HG03175 (cell line): ENCODE data around the gene ZMYM1.
"Not testable (repeated sequence)": the region's sequence is repeated elsewhere in the genome, so short reads cannot be mapped to it uniquely, and the experiment has no call there.

Source experiments
- ATAC-seq: cut with Tn5 transposase; IDR thresholded peaks from one replicate; pipeline ENCODE4 v1.9.1; 2021; ENCODE audit warnings: mild to moderate bottlenecking, moderate library complexity; ENCODE audit not compliant: unreplicated experiment

Gene ZMYM1

DNA sequence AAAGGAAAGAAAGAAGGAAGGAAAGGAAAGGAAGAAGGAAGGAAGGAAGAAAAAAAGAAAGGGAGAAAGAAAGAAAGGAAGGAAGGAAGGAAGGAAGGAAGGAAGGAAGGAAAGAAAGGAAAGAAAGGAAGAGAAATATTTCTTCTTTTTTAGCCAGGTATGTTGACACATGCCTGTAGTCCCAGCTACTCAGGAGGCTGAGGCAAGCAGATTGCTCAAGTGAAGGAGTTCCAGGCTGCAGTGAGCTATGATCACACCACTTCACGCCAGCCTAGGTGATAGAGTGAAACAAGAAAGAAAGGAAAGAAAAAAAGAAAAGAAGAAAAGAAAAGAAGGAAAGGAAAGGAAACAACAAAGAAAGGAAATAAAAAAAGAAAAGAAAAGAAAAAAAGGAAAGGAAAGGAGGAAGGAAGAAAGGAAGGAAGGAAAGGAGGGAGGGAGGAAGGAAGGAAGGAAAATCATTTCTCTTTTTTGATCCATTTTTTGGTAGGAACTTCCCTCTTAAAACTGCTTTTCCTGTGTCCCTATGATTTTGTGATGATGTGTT lies 5.8 kb upstream of the ZMYM1 start:
- no peak for ATAC-seq

DNA sequence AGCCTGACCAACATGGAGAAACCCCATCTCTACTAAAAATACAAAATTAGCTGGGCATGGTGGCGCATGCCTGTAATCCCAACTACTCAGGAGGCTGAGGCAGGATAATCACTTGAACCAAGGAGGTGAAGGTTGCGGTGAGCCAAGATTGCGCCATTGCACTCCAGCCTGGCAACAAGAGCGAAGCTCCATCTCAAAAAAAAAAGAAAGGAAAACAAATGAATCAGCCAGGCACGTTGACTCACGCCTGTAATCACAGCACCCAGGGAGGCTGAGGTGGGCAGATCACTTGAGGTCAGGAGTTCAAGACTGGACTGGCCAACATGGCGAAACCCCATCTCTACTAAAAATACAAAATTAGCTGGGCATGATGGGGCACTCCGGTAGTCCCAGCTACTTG lies 2.8 kb upstream of the ZMYM1 start:
- not testable (repeated sequence) for ATAC-seq

DNA sequence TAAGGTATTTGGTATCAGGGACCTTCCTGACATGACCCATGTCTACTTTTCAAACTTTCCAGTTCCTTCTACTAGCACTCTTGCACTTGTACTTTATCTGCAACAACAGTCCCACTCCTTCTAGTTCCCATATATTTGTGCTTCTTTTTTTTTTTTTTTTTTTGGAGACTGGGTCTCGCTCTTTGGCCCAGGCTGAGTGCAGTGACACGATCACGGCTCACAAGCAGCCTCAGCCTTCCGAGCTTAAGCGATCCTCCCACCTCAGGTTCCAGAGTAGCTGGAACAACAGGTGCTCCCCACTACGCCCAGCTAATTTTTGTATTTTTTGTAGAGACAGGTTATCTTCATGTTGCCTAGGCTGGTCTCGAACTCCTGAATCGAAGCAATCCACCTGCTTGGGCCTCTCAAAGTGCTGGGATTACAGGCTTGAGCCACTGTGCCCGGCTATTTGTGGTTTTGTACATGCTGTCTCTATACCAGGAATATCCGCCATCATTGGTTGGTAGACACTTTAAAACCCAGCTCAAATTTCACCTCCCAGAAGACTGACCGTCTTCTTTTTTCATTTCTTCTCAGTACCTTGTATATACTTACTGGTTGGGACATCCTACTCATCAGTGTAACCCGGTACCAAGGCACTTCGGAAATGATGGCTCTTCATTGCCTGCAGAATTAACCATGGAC lies 1.1 kb downstream of the ZMYM1 start:
- no peak for ATAC-seq

DNA sequence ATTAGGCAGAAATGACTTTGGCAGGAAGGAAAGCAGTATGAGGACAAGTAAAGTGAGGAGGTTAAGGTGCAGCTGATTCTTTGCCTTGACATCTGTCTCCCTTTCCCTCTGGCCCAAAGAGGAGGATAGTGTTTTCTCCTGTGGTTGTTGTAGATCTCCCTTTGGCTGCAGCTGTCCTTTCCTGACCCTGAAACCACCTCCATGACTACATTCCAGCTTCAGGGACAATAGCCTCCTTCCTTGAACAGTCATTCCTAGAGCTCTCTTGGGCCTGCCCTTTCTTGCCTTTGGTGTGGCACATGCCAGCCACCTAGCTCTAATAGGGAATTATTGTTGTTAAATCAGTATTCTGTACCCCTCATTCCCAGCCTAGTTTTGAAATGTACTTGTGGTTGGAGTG lies 6.2 kb downstream of the ZMYM1 start:
- ATAC-seq: no peak

DNA sequence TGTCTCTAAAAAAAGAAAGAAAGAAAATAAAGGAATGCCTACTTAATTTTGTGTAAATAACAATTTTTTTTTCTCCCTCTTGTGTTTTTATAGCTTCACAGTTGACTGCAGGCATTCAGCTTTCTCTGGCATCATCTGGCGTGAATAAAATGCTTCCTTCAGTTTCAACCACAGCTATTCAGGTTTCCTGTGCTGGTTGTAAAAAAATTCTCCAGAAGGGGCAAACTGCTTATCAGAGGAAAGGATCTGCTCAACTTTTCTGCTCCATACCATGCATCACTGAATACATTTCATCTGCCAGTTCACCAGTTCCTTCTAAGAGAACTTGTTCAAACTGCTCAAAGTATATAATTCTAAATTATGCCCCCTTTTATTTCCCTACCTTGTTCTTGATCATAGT lies 18.0 kb downstream of the ZMYM1 start:
- no peak for ATAC-seq

DNA sequence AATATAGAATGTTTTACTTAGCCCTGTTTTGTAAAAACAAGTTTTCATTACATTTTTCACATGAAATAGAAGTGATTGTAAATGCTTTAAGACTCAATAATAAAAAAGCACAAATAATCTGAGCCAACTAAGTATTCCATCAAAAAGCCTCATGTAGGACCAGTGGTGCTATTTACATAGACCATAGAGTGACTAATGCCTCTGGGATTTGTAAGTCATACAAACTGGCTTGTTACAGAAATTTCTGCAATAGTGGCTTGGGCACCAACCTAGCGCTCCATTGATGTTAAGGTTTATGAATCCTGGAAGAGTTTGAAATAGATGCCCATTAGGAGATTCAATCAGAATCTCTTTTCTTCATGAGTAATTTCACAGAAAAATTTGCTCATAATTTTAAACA lies 31.9 kb downstream of the ZMYM1 start:
- ATAC-seq: no peak

DNA sequence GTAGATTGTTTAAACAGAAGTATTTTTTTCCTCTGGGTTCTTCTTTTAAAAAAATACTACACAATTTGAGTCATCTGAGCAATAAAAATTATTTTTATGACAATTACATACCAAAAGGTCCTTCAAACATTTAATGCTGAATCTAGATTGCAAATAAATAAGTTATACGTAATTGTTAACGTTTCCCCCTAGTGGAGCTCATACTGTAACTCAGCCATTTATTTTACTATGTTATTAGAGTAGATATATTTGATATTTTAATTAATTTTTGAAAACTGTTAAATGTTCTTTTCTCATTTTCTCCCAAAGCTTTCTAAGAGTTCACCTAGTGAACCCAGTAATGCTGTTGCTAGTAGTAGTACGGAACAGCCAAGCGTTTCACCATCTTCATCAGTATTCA lies 33.5 kb downstream of the ZMYM1 start:
- no peak for ATAC-seq

DNA sequence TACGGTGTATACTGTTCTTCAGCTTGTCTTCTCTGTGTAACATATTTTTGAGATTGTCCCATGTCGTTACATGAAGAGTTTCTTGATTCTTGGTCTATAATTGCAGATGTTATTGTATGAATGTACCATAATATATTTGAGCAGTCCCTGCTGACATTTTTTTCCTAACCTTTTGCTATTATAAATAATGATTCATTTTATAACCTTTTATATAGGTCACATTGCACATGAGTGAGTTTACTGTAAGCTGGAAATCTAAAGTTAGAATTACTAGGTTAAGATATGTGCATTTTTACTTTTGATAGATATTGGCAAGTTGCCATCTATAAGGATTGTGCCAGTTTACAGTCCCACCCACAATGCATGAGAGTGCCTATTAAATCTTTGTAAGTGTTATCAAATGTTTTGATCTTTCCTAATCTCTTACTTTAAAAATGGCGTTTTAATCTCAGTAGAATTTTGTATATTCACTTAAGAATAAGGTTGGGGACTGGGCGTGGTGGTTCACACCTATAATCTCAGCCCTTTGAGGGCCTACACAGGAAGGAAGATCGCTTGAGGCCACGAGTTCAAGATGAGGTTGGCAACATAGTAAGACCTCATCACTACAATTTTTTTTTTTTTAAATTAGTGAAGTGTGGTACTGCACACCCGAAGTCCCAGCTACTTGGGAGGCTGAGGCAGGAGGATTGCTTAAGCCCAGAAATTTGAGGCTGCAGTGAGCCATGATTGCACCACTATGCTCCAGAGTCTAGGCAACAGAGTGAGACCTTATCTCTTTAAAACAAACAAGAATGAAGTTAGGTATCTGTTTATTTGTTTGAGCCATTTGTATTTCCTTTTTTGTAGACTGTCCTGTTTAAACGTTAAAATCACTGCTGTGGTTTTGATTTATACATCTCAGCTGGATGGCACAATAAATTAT lies 36.5 kb downstream of the ZMYM1 start:
- ATAC-seq: no peak

DNA sequence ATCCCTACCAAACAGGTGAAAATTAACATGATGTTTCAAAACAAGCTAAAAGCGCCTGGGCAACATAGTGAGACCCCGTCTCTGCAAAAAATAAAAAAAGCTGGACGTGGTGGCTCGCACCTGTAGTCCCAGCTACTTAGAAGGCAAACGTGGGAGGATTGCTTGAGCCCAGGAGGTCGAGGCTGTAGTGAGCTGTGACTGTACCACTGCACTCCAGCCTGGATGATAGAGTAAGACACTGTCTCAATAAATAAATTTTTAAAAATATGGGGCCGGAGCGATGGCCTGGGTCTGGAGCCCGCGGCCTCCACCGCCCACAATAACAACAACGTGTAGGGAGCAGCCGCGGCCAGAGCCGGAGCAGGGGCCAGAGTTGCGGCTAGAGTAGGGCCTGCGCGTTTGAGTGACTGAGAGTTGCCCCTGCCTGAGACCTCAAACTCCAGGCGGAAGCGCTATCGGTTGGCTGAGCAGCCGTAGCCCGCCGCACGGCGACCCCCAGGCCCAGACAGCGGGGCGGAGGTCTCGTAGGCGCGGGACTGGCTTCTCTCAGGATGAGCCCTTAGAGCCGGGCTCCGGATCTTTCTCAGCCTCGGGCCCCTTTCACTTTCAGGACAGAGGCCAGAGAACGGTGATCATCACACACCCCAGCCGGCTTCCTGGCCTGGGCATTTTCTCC lies 41.4 kb downstream of the ZMYM1 start:
- ATAC-seq: no peak

DNA sequence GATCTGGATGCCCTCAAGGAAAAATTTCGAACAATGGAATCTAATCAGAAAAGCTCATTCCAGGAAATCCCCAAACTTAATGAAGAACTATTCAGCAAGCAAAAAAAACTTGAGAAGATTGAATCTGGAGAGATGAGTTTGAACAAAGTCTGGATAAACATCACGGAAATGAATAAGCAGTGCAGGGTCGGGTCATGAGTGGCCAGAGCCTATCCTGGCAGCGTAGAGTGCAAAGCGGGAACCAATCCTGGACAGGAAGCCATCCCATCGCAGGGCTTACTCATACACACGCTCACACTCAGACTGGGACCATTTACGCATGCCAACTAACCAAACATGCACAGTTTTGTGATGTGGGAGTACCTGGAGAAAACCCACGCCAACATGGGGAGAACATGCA lies 43.1 kb downstream of the ZMYM1 start:
- no peak for ATAC-seq

DNA sequence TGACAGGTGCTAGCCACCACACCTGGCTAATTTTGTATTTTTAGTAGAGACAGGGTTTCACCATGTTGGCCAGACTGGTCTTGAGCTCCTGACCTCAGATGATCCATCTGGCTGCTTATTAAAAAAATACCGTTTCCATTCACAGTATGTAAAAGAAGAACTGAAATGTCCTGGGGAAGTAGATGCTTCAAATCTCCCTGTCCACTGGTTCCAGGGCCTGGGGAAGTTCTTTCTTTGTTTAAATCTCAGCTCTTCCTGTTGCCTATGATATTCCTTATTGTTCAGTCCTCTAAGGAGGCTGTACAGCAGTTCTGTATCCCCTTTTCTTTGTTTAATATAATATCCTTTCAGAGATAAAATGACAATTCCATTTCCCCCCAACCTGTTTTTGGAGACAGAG lies 47.4 kb downstream of the ZMYM1 start:
- no peak for ATAC-seq

DNA sequence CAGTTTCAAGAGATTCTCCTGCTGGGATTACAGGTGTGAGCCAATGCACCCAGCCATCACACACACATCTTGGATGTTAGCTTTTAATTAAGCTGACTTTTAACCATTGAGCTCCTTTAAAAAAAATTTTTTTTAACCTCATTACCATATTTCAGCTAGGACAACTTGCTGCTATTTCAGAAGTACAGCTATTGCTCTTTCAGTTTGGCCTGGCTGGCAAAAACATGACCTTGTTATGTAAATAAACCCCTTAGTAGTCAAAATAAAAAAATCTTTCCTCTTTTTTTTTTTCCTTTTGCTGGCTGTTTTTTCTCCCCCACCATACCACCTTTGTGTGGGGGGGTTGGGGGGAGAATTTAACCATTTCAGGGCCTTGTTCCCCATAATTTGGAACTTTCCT lies 49.9 kb downstream of the ZMYM1 start:
- no peak for ATAC-seq

DNA sequence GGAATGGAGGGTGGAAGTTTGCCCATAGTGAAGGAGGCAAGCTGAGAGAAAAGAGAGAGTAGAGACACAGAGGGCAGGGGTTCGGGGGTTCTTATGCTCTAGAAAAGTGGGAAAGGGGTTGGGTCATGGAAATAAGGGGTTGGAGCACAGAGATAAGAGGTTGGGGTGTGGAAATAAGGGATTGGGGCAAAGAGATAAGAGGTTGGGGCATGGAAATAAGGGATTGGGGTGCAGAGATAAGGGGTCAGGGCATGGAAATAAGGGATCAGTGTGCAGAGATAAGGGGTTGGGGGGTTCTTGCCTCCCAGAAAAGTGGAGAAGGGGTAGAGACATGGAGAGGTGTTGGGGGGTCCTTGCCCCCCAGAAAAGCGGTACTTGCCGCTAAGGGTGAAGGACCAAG lies 57.6 kb downstream of the ZMYM1 start:
- no peak for ATAC-seq

DNA sequence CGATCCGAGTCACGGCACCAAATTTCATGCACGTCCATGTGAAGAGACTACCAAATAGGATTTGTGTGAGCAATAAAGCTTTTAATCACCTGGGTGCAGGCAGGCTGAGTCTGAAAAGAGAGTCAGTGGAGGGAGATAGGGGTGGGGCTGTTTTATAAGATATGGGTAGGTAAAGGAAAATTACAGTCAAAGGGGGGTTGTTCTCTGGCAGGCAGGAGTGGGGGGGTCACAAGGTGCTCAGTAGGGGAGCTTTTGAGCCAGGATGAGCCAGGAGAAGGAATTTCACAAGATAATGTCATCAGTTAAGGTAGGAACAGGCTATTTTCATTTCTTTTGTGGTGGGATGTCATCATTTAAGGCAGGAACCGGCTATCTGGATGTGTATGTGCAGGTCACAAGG lies 58.4 kb downstream of the ZMYM1 start:
- not testable (repeated sequence) for ATAC-seq

DNA sequence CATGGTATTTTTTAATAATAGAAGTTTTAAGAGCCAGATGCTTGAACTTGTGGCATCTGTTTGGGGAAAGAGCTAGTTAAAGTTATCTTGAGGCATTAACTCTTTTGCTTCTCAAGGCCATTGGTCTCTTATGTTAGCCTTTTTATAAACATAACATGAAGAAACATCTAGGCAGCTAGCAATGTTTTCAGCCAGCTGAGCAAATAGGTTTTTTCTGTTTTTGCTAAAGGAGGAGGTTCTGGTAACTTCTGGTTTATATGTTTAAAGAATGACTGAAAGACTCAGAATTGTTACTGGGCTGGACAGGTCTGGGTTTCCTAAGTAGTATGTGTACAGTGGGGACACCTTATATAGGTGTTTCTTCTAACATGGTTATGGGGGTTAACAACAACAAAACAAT lies 63.1 kb downstream of the ZMYM1 start:
- ATAC-seq: not testable (repeated sequence)

DNA sequence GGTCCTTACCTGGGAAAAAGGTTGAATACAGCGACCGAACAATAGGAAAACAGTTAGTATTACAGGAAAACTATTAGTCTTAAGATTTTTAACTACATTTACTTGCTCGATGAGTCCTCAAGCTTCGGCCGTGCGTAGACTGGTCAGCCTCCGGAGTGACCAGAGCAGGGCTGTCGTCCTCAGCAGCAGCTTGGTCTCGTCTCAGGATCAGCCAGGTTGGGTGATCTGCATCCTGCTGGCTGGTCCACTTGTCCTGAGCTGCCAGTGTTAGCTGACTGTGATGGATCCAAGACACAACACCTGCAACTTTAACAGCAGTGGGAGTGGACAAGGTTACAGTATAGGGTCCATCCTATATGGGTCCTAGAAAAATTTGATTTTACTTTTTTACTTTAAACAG lies 63.5 kb downstream of the ZMYM1 start:
- not testable (repeated sequence) for ATAC-seq

DNA sequence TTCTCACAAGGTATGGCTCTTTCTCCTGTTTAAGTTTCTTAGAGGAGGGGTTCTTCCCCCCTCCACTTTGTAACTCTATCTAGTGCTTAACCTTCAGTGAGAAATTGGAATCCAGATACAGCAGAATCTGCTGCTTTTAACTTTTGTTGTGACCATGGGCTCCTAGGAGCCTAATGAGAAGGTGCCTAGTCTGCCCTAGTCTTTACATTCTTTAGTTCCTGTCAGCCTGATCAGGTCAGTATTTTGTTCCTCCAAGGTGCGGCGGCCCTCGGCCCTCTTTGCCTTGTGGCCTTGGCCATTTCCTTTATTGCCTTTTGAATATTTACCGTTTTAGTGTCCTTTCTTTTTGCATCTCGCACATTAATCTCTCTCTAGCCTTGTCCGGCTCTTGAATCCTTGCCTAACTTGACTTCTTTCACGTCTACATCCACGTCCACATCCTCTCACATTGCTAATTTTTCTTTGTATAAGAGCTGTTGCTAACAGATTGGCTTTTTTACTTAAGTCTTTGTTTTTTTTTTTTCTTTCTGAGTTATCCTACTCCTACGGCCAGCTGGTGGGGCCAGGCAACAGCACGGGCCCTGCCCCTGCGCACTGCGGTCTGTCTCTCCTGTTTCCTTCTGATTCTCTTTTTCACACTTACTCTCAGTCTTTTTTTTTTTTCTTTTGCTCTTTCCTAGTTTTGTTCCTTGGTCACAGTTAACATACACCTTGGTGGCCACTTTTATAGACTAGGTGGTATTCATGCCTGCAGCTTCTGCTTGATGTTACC lies 64.7 kb downstream of the ZMYM1 start:
- ATAC-seq: no peak

DNA sequence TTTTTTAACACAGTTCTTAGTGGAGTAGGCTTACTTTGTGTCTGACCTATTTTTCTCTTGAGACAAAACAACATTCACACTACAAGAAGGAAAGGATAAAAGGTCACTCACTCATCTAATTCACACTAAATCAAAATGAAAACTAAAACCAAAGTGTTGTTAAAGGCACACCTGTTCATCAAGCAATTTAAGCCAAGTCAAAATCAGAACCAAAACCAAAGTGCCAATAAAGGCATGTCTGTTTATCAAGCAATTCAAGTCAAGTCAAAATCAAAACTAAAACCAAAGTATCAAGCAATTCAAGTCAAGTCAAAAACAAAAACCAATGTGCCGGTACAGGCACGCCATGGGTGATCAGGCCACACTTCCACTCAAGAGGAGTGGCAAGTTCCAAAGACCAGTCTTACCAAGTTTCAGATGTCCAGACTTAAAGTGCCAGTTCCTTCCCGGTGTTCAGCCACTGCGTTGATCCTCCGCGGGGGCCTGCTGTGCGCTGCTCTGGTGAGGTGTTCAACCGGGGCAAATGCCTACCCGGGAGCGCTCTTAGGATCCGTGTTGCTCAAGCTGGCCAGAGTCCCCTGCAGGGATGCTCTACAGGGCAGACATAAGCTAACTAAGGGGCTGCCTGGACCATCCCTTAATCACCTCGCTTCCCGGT lies 66.8 kb downstream of the ZMYM1 start:
- ATAC-seq: not testable (repeated sequence)

DNA sequence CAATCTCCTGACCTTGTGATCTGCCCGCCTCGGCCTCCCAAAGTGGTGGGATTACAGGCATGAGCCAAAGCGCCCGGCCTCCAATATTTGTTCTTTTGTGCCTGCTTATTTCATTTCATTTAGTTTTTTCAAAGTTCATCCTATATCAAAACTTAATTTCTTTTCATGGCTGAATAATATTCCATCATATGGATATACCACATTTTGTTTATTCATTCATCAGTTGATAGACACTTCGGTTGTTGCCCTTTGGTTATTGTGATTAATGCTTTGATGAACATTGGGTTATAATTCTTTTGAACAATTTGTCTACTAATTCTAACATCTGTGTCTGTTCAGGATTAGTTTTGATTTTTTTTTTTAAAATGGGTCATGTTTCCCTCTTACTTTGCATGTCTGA lies 72.0 kb downstream of the ZMYM1 start:
- ATAC-seq: no peak

DNA sequence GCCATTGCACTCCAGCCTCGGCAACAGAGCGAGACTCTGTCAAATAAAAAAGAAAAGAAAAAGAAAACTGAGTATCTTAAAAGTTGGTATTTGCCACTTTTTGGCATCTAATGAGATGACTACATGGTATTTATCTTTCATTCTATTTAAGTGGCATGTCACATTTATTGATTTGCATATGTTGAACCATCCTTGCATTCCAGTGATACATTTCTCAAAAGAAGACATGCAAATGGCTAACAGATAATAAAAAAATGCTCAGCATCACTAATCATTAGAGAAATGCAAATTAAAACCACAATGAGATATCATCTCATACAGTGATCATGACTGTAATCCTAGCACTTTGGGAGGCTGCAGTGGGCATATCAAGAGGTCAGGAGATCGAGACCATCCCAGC lies 85.7 kb downstream of the ZMYM1 start:
- ATAC-seq: no peak
